Body of pancreas (tissue), 4 donors: ENCODE measurements around the gene DOCK4. TPM values are rescaled to one million over a fixed set of nuclear protein-coding genes. Genes with fewer than 3 reads are reported as not detected.

Experiments used
- ATAC-seq: fragments of 150-250 bp; one replicate; pipeline ENCODE4 v1.9.1; 2016
- DNase-seq, 4 donors: peaks; one replicate each; pipeline ENCODE4 v3.0.0-alpha.2; 2019
- H3K27ac ChIP-seq, 4 donors: fragments of 200-600 bp; sonication (generic); 1 replicate in 3 of 4; 2 replicates in 1 of 4; pipeline versions ENCODE4 v1.5.1 to v1.6.1; 2016 to 2019; ENCODE audit warnings: mild to moderate bottlenecking in 1 of 4, mixed read lengths in 1 of 4, moderate library complexity in 1 of 4
- H3K27me3 ChIP-seq, 2 donors: fragments of 200-600 bp; sonication (generic); one replicate each; pipeline ENCODE4 v1.6.0; 2016; ENCODE audit warnings: mild to moderate bottlenecking in 1 of 2
- H3K36me3 ChIP-seq, 2 donors: fragments of 200-600 bp; sonication (generic); replicated peaks in 1 of 2; 2 replicates each; pipeline ENCODE4 v1.5.1; 2016; ENCODE audit warnings: low read depth in 2 of 2; ENCODE audit not compliant: insufficient read depth in 1 of 2
- H3K4me1 ChIP-seq: fragments of 200-600 bp; sonication (generic); one replicate; pipeline ENCODE4 v1.6.0; 2016
- H3K4me3 ChIP-seq, 2 donors: fragments of 200-600 bp; sonication (generic); 1 replicate in 1 of 2; 2 replicates in 1 of 2; pipeline ENCODE4 v1.5.1; 2016 to 2019
- H3K9me3 ChIP-seq, 3 donors: fragments of 200-600 bp; sonication (generic); 1 replicate in 2 of 3; 2 replicates in 1 of 3; pipeline ENCODE4 v1.5.1; 2016
- CTCF ChIP-seq, 7 experiments: fragments of 450-650 bp in 4 of 7; fragments of 200-600 bp in 3 of 7; sonication (generic) in 3 of 7; IDR thresholded peaks; one replicate each; pipeline ENCODE4 v1.5.1; 2016 to 2019; ENCODE audit warnings: antibody characterized with exemption in 7 of 7
- POLR2A ChIP-seq, 3 donors: fragments of 450-650 bp; IDR thresholded peaks; one replicate each; pipeline ENCODE4 v1.6.1; 2016; ENCODE audit warnings: antibody characterized with exemption in 3 of 3, mild to moderate bottlenecking in 2 of 3
- WGBS, 2 donors: methylation state at CpG; one replicate each; pipeline ENCODE4 v1.1.5; 2017; 5-methylcytosine and 5-hydroxymethylcytosine counted together
- intact Hi-C: fragments of 100-400 bp; cut with DNase I; formaldehyde crosslinking; loops from one replicate; pipeline ENCODE4 v1.15.1; 2023
- total RNA-seq, 2 donors: library from RNA; depleted of rRNA; stranded (reverse); fragments of >200 nt; gene quantifications; one replicate each; pipeline ENCODE4 v1.1.0, GENCODE V29; 2016

Gene DOCK4
- total RNA-seq, 2 donors from 2014 or later: 24.9 to 34.6 TPM

- Histone ChIP-seq H3K36me3 (no peaks in the 10 kb centered on the region), H3K27ac (no peak overlapping the region), H3K4me1 (no peaks in the 10 kb centered on the region), H3K9me3 (peaks cover 0 to 10% (median 0%) of the 10 kb centered on the region in 3 donors), H3K4me3 (no peak overlapping the region), H3K27me3 (no peaks in the 10 kb centered on the region)
- ATAC-seq (no peak), DNase-seq (no peak)
- TF ChIP-seq CTCF (IDR thresholded peaks at IDR 0.05) (no peak), POLR2A (IDR thresholded peaks at IDR 0.05) (no peak)
- 79 to 80% methylated on average over 4 of the region's 4 CpGs for WGBS, 2 donors
- intact Hi-C loops: no loop called here
These were observed 498.1 kb downstream of the DOCK4 start for GRCh38 chr7:111708072-111708471.

- Histone ChIP-seq H3K27ac (no peak overlapping the region), H3K9me3 (peaks cover 0 to 10% (median 0%) of the 10 kb centered on the region in 3 donors), H3K27me3 (no peaks in the 10 kb centered on the region), H3K4me1 (no peaks in the 10 kb centered on the region), H3K36me3 (no peaks in the 10 kb centered on the region), H3K4me3 (no peak overlapping the region)
- TF ChIP-seq CTCF (IDR thresholded peaks at IDR 0.05) (no peak), POLR2A (IDR thresholded peaks at IDR 0.05) (no peak)
- 85 to 95% methylated on average over 4 to 5 of the region's 5 CpGs for WGBS, 2 donors
- ATAC-seq: no peak
- no peak for DNase-seq
- intact Hi-C loops: no loop called here
These were observed 500.4 kb downstream of the DOCK4 start for GRCh38 chr7:111705807-111706206.

- no peak for ATAC-seq
- Histone ChIP-seq H3K9me3 (no peaks in the 10 kb centered on the region), H3K27me3 (no peaks in the 10 kb centered on the region), H3K36me3 (no peaks in the 10 kb centered on the region), H3K27ac (no peak overlapping the region), H3K4me3 (no peak overlapping the region), H3K4me1 (no peaks in the 10 kb centered on the region)
- intact Hi-C loops: no loop called here
- TF ChIP-seq CTCF (IDR thresholded peaks at IDR 0.05) (no peak), POLR2A (IDR thresholded peaks at IDR 0.05) (no peak)
- no peak for DNase-seq
- 55 to 67% methylated on average over 1 of the region's 1 CpG for WGBS, 2 donors
These were observed 508.4 kb downstream of the DOCK4 start for GRCh38 chr7:111697771-111698170.

DNA sequence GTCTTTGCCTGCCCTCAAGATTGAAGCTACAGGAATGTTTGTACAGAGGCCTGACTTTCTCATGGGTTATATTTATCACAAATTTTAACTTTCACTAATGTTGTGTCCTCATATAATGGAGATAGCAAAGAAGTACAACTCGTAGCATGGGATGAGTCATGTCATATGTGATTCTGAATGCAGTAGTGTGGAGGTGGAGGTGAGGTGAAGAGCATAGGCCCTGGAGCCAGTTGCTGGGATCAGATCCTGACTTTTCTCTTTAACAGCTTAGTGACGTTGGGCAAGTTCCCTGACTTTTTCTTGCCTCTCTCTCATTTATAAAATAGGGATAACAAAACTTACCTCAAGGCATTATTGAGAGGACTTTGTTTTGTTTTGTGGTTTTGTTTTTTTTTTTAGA lies 511.8 kb downstream of the DOCK4 start:
- WGBS, 2 donors: 70 to 75% methylated on average over 2 of the region's 2 CpGs
- intact Hi-C loops: no loop called here
- Histone ChIP-seq H3K27ac (no peak overlapping the region), H3K36me3 (no peaks in the 10 kb centered on the region), H3K4me1 (no peaks in the 10 kb centered on the region), H3K9me3 (no peaks in the 10 kb centered on the region), H3K4me3 (no peak overlapping the region), H3K27me3 (no peaks in the 10 kb centered on the region)
- DNase-seq (no peak), ATAC-seq (no peak)
- TF ChIP-seq CTCF (IDR thresholded peaks at IDR 0.05): no peak

DNA sequence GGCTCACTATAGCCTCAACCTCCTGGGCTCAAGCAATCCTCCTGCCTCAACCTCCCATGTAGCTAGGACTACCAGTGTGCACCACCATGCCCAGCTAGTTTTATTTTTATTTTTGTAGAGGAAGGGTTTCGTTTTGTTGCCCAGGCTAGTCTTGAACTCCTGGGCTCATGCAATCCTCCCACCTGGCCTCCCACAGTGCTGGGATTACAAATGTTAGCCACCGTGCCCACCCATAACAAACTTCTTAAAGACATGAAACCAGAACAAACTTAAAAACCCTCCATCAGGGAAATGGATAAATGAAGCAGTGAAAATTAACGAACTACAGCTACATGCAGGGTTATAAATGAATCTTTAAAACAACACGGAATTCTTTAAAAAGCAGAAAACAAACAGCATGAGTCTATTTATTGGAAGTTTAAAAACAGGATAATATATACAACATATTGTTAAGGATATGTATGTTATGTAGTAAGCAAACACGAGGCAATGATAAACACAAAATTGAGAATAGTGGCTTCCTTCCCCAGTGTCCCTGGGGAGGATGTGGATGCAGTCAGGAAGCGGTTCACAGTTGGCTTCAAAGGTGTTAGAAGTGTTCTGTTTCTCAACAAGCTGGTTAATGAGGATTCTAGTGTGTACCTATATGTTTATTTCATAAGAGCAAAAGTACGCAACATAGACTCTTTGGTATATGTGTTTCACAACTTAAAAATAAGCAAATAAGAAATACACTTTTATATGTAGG lies 515.7 kb downstream of the DOCK4 start:
- Histone ChIP-seq H3K4me3 (no peak overlapping the region), H3K36me3 (no peaks in the 10 kb centered on the region), H3K9me3 (no peaks in the 10 kb centered on the region), H3K4me1 (no peaks in the 10 kb centered on the region), H3K27me3 (no peaks in the 10 kb centered on the region), H3K27ac (no peak overlapping the region)
- DNase-seq (no peak), ATAC-seq (no peak)
- TF ChIP-seq CTCF (IDR thresholded peaks at IDR 0.05): no peak
- no peak for TF ChIP-seq POLR2A (IDR thresholded peaks at IDR 0.05)
- intact Hi-C loops: no loop called here
- WGBS, 2 donors: 56 to 61% methylated on average over 7 of the region's 7 CpGs
